ENCODE data around the gene PARP8. TPM values are rescaled to one million over a fixed set of nuclear protein-coding genes. Genes with fewer than 3 reads are reported as not detected.

PARP8 gene
- total RNA-seq, 1 donor = 30.8 TPM

DNA sequence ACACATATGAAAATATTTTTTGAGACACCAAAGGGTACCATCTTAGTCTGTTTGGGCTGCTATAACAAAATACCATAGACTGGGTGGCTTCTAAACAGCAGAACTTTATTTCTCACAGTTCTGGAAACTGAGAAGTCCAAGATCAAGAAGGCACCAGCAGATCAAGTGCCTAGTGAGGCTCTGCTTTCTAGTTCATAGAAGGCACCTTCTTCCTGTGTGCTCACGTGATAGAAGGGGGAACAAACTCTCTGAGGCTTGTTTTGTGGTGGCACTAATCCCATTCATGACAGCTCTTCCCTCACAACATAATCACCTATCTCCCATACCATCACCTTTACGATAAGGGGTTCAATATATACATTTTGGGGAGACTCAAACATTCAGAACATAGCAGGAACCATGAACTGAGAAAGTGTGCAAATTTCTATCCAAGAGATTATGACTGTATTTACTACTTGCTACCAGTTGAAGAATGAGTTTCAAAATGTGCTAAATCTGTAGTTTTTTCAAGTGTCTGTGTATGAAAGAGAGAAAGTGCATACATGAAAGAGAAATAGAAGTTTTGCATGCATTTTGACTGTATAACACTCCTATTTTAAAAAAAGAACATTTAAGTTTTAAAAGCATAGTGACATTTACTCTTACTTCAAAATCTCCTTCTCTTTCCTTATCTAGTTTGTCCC is 207.3 kb downstream of the PARP8 start:
- H3K27me3 ChIP-seq (ENCODE audit: insufficient read depth, low read length) = no peaks in the 10 kb centered on the region
- H3K9me3 ChIP-seq (ENCODE audit: low read depth, low read length) = no peaks in the 10 kb centered on the region
- H3K36me3 ChIP-seq (ENCODE audit: insufficient read depth, low read length) = no peaks in the 10 kb centered on the region
- no peak overlapping the region for H2AFZ ChIP-seq (ENCODE audit: low read length)
- H3K4me3 ChIP-seq (ENCODE audit: insufficient read depth, low read length) = no peak overlapping the region
- H4K20me1 ChIP-seq (ENCODE audit: insufficient read depth, low read length) = no peaks in the 10 kb centered on the region
- TF ChIP-seq, protein P1, sequence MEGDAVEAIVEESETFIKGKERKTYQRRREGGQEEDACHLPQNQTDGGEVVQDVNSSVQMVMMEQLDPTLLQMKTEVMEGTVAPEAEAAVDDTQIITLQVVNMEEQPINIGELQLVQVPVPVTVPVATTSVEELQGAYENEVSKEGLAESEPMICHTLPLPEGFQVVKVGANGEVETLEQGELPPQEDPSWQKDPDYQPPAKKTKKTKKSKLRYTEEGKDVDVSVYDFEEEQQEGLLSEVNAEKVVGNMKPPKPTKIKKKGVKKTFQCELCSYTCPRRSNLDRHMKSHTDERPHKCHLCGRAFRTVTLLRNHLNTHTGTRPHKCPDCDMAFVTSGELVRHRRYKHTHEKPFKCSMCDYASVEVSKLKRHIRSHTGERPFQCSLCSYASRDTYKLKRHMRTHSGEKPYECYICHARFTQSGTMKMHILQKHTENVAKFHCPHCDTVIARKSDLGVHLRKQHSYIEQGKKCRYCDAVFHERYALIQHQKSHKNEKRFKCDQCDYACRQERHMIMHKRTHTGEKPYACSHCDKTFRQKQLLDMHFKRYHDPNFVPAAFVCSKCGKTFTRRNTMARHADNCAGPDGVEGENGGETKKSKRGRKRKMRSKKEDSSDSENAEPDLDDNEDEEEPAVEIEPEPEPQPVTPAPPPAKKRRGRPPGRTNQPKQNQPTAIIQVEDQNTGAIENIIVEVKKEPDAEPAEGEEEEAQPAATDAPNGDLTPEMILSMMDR (IDR thresholded peaks at IDR 0.05; ENCODE audit: extremely low read depth, low read depth, low read length) = no peak
- H3K79me2 ChIP-seq (ENCODE audit: insufficient read depth, low read length) = no peaks in the 10 kb centered on the region
- H3K4me2 ChIP-seq (ENCODE audit: insufficient read depth, low read length) = no peak overlapping the region
- no peaks in the 10 kb centered on the region for H3K4me1 ChIP-seq (ENCODE audit: insufficient read depth, low read length)
- no peak overlapping the region for H3K27ac ChIP-seq (ENCODE audit: low read depth, low read length)
- DNase-seq (ENCODE audit: insufficient read length, low spot score, missing footprints) = no peak

GRCh38 chr5:50874306-50875001 is 208.0 kb downstream of the PARP8 start:
- TF ChIP-seq, protein P1 (IDR thresholded peaks at IDR 0.05; ENCODE audit: extremely low read depth, low read depth, low read length) = no peak
- no peak for DNase-seq (ENCODE audit: insufficient read length, low spot score, missing footprints)
- no peak overlapping the region for H3K4me3 ChIP-seq (ENCODE audit: insufficient read depth, low read length)
- H3K27ac ChIP-seq (ENCODE audit: low read depth, low read length) = no peak overlapping the region
- H3K36me3 ChIP-seq (ENCODE audit: insufficient read depth, low read length) = no peaks in the 10 kb centered on the region
- no peaks in the 10 kb centered on the region for H3K79me2 ChIP-seq (ENCODE audit: insufficient read depth, low read length)
- H3K4me1 ChIP-seq (ENCODE audit: insufficient read depth, low read length) = no peaks in the 10 kb centered on the region
- H4K20me1 ChIP-seq (ENCODE audit: insufficient read depth, low read length) = no peaks in the 10 kb centered on the region
- no peaks in the 10 kb centered on the region for H3K9me3 ChIP-seq (ENCODE audit: low read depth, low read length)
- no peak overlapping the region for H2AFZ ChIP-seq (ENCODE audit: low read length)
- no peak overlapping the region for H3K4me2 ChIP-seq (ENCODE audit: insufficient read depth, low read length)
- no peaks in the 10 kb centered on the region for H3K27me3 ChIP-seq (ENCODE audit: insufficient read depth, low read length)

DNA sequence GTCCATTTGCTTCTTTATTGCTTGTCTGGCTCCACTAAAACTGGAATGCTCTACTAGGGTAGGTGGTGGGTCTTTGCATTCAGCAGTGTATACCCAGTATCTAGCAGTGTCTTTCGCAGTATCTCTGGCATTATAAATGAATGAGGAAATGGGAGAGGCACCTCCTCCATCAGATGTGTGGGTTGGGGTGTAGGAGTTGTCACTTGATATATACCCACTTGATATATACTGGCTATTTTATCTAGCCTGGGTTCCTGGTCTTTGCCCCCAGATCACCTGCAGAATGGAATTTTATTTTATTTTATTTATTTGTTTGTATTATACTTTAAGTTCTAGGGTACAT is 208.5 kb downstream of the PARP8 start:
- no peaks in the 10 kb centered on the region for H3K36me3 ChIP-seq (ENCODE audit: insufficient read depth, low read length)
- H4K20me1 ChIP-seq (ENCODE audit: insufficient read depth, low read length) = no peaks in the 10 kb centered on the region
- H3K4me2 ChIP-seq (ENCODE audit: insufficient read depth, low read length) = no peak overlapping the region
- no peak for DNase-seq (ENCODE audit: insufficient read length, low spot score, missing footprints)
- H2AFZ ChIP-seq (ENCODE audit: low read length) = no peak overlapping the region
- no peaks in the 10 kb centered on the region for H3K79me2 ChIP-seq (ENCODE audit: insufficient read depth, low read length)
- H3K27ac ChIP-seq (ENCODE audit: low read depth, low read length) = no peak overlapping the region
- H3K4me1 ChIP-seq (ENCODE audit: insufficient read depth, low read length) = no peaks in the 10 kb centered on the region
- no peaks in the 10 kb centered on the region for H3K27me3 ChIP-seq (ENCODE audit: insufficient read depth, low read length)
- TF ChIP-seq, protein P1 (IDR thresholded peaks at IDR 0.05; ENCODE audit: extremely low read depth, low read depth, low read length) = no peak
- H3K4me3 ChIP-seq (ENCODE audit: insufficient read depth, low read length) = no peak overlapping the region
- no peaks in the 10 kb centered on the region for H3K9me3 ChIP-seq (ENCODE audit: low read depth, low read length)

DNA sequence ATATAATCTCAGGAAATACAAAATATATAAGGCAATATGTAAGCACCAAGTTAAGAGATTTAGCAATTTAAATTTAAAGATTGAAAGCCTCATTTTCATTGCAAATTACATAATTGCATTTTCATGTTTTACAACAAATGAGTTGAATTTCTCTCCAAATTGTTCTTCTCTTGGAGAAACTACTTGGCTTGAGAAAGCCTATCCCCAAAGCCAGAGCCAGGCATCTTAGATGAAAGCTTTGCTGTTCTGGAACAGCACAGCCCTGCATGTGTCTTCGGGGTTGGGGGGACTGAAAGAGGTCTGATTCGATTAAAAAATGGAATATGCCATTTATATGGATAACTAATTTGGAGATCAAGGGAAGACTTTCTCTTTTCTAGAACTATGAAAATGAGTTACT is 212.0 kb downstream of the PARP8 start:
- H3K4me2 ChIP-seq (ENCODE audit: insufficient read depth, low read length) = no peak overlapping the region
- TF ChIP-seq, protein P1 (IDR thresholded peaks at IDR 0.05; ENCODE audit: extremely low read depth, low read depth, low read length) = no peak
- H3K9me3 ChIP-seq (ENCODE audit: low read depth, low read length) = no peaks in the 10 kb centered on the region
- no peaks in the 10 kb centered on the region for H4K20me1 ChIP-seq (ENCODE audit: insufficient read depth, low read length)
- H3K4me3 ChIP-seq (ENCODE audit: insufficient read depth, low read length) = no peak overlapping the region
- H3K27ac ChIP-seq (ENCODE audit: low read depth, low read length) = no peak overlapping the region
- DNase-seq (ENCODE audit: insufficient read length, low spot score, missing footprints) = peak; percentile 47
- H3K4me1 ChIP-seq (ENCODE audit: insufficient read depth, low read length) = no peaks in the 10 kb centered on the region
- no peak overlapping the region for H2AFZ ChIP-seq (ENCODE audit: low read length)
- H3K79me2 ChIP-seq (ENCODE audit: insufficient read depth, low read length) = no peaks in the 10 kb centered on the region
- no peaks in the 10 kb centered on the region for H3K27me3 ChIP-seq (ENCODE audit: insufficient read depth, low read length)
- H3K36me3 ChIP-seq (ENCODE audit: insufficient read depth, low read length) = no peaks in the 10 kb centered on the region

All from osteoblast (primary cell).